NCI-H2171 (cell line): ENCODE data around the gene ZNF425.
"Not testable (repeated sequence)": the region's sequence is repeated elsewhere in the genome, so short reads cannot be mapped to it uniquely, and the experiment has no call there.

Source experiments
- DNase-seq: peaks from one replicate; lab custom pipeline; 2025; lab: John Stamatoyannopoulos, UW

ZNF425 gene, protein sequence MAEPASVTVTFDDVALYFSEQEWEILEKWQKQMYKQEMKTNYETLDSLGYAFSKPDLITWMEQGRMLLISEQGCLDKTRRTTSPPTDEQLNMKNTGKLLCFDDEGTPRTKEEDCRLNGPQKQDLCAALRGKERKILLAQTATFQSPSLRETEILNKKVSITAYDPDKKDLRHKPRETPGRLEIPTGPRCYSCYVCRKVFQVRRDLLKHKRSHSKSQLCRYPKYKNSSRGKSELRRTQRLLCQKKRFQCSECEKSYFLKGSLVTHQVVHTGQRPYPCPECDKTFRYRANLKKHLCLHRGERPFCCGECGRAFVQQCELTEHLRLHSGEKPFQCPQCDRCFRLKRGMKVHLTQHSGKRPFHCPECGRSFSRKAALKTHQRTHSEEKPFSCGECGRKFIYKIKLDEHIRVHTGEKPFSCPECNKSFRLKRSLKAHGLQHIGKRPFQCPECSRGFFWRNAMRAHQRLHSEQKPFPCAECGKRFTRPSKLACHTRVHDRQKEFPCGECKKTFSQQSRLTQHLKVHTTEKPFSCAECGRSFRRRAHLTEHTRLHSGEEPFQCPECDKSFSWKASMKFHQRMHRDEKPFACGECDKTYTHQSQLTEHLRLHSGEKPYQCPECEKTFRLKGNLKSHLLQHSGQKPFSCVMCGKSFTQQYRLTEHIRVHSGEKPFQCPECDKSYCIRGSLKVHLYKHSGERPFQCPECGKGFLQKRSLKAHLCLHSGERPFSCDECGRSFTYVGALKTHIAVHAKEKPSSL

DNA sequence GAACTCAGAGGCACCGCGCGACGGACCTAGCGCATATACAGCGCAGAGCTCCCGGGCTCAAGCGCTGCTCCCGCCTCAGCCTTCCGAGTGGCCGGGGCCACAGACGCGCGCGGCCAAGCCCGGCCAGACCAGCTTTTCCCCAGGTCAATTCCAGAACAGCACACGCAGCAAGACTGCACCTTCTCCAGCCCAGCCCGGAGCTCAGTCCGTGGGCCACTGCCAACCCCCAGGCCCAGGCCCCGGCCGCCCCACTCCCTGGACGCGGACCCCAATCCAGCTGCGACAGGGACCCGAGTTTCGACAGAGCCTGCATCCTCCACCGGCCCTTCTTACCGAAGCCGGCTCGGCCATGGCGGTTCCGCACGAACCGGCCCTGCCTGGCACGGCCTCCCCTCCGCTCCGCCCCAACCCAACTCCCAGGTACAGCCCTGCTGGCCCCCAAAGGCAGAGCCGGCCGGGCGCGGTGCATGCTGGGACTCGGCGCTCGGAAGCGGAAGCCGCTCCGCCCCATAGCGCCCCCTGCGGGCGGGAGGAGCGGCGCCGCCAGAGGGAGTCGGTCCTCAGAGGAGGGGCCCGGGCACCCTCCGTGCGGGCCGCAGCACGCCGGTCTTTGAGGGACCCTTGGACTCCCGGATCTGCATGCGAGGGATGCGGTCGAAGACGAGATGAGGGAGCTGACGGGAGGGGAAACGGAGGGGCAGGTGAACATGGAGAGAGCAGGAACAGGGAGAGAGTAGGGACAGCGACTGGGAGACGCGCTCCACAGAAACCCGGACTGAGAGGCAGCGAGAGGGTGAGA is at the start of gene ZNF425:
ZNF425 (minus strand) TSS at position 462 of the 799 bp plus-strand sequence; CDS start at position 351, 111 bp downstream.
- DNase-seq, result peak; percentile 87

DNA sequence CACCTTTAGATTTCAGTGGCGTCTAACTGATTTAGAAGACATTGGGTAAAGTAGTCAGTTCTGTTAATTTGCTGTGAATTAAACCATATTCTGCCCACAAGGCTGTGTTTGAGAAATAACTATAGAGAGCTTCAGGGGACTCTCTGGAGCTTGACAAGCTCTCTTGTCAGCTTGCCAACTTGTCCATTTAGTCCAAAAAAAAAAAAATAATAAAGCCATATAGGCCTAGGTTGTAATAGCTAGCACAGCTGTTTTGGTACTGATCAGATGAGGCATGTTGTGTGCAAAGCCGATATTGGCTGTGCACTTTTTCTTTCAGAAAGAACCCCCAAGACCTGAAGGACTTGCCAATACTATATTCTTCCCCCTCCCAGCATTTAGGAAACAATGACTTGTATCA is 49.0 kb upstream of the ZNF425 start:
- peak; percentile 71 for DNase-seq

DNA sequence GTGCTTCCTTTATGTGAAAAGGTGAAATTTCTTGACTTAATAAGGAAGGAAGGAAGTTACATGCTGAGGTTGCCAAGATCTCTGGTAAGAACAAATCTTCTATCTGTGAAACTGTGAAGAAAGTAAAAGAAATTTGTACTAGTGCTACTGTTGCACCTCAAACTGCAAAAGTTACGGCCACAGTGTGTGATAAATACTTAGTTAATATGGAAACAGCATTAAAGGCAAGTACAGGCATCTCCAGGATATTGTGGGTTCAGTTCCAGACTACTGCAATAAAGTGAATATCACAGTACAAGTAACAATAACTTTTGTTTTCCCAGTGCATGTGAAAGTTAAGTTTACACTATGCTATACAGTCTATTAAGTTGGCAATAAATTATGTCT is 46.4 kb upstream of the ZNF425 start:
- DNase-seq, result no peak

DNA sequence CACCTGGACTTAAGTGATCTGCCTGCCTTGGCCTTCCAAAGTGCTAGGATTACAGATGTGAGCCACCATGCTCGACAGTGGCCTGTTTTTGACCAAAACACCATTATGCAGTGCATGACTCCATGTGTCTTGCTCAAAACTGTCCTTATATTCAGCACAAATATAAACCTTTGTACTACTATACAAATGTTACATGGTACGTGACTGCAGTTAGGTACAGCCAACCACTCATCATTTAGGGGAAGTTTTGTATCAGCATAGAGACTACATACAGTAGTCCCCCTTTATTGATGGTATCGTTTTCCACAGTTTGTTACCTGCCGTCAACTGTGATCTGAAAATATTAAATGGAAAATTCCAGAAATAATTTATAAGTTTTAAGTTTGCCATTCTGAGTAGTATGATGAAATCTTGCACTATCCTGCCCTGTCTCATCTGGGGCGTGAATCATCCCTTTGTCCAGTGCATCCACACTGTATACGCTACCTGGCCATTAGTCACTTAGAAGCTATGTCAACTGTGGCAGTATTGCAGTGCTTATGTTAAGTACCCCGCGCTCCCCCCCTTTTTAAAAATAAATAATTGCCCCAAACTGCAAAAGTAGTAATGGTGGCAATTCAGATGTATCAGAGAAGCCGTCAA is 45.9 kb upstream of the ZNF425 start:
- no peak for DNase-seq

DNA sequence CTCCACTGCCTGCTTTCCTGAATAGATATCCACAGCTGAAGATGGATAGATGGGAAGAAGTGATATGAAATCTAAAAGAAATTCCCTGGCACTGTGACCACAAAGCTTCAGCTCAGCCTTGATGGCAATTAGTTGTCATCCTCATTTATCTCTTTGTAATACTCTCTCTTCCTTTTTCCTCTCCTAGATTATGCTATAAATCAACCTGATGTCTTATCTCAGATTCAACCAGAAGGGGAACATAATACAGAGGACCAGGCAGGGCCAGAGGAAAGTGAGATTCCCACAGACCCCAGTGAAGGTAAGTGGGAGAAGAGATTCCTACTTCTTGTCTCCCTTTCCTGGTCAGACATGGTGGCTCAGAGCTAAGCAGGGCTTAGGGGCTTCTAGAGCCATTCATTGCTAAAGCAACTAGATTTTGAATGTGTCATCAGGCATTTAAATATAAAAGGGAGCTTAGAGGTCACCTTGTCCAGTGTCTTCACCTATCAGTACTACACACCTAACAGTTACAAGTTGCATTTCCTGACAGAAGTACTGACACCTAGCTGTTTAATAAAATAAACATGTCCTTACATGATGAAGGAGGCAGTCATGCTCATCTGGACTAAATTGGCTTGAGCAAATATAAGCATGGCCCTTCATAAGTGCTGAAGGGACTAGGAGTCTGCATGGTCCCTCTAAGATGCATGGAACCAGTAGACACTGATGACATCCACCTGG is 40.7 kb upstream of the ZNF425 start:
- DNase-seq, result no peak

DNA sequence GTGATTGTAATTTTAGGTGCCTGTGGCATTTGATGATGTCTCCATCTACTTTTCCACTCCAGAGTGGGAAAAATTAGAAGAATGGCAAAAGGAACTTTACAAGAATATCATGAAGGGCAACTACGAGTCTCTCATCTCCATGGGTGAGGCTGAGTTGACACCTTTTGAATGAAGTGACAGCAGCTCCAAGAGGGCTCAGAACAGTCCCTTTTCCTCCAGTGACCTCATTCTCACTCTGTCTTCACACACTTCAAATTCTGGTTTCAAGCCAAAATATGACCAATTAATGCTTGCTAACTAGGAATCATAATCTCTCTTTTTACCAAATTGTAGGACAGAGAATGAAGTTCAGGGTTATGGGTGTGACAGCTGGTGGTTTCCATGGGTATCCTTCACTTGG is 40.0 kb upstream of the ZNF425 start:
- DNase-seq, result no peak

DNA sequence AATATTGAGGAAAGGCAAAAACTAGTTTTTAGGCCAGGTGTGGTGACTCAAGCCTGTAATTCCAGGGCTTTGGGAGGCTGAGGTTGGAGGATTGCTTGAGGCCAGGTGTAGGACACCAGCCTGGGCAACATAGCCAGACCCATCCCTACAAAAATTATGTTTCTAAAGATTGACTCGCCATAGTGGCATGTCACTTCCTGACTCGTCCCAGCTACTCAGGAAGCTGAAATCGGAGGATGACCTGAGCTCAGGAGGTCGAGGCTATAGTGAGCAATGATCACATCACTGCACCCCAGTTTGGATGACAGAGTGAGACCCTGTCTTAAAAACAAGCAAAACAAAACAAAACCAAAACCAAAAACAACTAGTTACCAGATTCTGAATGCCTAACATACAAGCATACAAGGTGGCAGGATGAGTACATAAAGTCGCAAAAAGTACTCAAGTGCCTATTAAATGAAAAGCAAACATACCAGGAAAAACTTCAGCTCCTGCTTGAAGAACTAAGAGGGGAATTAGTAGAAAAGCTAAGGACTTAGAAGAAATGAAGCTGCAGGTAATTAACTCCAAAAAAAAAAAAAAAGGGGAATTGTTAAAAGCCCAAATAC is 35.2 kb upstream of the ZNF425 start:
- DNase-seq, result no peak

DNA sequence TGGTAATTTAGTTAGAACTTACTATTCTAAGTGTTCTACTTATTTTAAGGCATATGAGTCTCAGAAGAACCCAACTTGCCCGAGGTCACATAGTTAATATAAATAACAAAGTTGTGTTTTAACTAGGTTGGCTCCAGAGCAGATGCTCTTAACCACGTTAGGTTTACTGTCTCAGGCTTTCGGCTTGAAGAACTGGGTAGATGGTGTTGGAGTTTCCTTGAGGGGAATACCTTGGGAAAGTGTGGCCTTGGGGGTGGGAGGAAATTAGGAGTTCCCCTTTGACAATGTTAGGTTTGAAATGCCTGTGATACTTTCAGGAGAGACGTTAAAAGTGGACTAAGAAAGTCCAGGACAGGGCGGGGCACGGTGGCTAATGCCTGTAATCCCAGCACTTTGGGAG is 30.8 kb upstream of the ZNF425 start:
- DNase-seq, result no peak

DNA sequence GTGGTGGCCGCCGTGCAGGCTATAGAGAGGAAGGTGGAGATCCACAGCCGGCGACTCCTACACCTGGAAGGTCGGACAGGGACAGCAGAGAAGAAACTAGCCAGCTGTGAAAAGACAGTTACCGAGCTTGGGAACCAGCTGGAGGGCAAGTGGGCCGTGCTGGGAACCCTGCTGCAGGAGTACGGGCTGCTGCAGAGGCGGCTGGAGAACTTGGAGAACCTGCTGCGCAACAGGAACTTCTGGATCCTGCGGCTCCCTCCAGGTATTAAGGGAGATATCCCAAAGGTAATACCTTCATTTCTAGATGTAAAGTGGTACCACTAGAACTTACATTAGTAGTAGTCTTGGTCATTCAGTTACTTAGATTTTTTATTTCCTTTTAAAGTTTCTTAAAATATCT is 27.9 kb upstream of the ZNF425 start:
- no peak for DNase-seq

DNA sequence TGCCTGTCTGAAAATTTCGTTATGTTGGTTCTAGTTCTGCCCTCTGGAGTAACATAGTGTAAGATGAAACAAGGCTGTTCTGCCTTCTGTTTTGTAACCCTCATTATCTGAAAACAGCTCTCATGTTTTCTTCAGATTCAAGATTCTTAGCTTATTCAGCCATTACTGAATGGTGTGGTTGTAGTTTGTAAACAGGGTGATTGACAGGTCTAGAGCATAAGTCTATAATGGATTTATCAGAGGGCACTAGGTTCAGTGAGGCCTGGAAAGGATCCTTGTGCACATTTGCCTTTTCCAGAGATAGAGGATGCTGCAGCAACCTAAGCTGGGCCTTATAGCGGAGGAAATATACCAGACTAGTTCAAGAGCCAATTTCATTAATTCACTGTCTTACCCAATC is 27.2 kb upstream of the ZNF425 start:
- DNase-seq, result no peak

DNA sequence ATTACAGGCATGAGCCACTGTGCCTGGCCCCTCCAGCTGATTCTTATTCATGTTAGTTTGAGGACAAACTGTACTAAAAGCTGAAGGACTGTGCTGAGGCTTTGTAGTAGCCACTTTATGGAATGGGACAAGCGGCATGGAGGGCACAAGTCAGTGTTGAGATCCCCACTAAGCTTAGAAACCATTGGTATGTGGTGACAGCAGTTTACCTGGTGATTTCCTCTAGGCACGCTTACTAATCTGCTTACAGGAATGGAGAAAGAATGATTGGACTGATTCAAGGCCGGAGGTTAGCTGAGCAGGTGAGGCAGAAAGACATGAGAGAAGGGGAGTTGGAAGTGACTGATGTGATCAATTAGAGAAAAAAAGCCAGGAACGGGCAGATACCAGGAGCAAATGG is 24.9 kb upstream of the ZNF425 start:
- DNase-seq, result no peak

DNA sequence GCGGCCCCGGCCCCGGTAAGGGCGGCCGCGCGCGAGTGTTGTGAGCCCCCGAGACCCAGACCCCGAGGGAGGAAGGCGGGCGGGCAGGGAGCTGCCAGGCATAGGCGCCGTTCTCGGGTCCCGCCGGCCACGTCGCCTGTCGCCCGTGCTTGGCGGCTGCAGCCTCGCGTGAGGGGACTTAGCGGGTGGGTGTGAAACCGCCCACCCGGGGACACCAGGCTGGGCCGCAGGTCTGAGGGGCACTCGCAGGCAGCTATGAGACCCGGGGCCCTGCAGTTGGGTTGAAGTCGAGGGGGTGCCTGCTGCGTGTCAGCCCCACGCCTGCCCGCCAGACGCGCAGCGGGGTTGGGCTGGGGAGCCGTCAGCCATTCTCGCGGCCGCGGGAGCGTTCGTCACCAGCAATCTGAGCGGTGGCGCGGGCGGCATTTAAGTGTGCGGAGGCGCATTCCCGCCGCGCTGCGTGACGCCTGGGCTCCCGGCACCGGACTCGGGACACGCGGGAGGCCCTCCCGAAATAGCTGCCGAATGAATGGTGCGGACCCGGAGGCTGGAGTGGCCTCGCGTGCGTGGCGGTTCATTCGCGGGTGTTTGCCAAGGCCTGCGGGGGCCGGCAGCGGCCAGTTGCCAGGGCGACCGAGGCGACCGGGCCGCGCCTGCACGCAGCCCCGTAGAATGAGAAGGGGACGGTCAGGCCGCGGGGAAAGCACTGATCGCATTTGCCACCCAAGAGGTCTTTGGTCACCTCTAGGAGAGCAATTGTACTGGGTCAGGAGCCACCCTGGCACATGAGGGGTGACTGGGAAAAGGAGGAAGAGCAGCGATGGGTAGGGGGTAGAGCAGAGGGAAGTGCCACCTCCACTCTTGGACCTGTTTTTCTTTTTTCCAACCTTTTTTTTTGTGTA is 21.9 kb upstream of the ZNF425 start:
- peak; percentile 46 for DNase-seq

DNA sequence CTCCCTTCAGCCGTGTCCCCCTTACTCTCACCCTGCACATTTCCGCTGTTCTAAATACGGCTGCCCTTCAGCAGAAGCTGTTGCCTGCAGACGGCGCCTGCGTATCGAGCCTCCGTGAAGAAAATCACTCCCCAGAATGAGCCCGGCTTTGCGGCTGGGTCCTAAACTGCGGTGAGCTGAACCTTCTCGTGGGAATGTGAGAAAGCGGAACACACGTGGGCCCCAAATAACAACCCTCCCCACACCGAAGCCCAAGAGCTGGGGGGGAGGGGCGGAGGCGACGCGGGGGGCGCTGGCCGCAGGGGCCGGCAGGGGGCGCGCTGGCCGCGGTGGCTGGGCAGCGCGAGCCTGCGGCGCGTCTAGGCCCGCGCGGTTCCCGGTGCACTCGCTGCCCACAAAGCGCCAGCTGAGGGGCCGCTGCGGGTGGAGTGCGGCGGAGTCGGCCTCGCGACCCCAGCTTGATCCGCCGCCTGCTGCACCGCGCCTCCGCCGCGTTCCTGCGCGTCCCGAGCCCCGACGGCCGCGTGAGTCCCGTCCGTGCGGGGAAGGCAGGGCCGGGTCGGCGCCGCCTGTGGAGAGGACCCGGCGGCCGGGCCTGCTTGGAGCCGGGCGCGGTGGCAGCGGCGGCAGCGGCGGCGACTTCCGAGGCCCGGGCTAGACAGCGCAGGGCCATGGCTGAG is 21.1 kb upstream of the ZNF425 start, which contains the start of gene ZNF398:
ZNF398 (plus strand) TSS at position 382 of the 680 bp plus-strand sequence; CDS start at position 672, 290 bp downstream.
- peak; percentile 80 for DNase-seq

DNA sequence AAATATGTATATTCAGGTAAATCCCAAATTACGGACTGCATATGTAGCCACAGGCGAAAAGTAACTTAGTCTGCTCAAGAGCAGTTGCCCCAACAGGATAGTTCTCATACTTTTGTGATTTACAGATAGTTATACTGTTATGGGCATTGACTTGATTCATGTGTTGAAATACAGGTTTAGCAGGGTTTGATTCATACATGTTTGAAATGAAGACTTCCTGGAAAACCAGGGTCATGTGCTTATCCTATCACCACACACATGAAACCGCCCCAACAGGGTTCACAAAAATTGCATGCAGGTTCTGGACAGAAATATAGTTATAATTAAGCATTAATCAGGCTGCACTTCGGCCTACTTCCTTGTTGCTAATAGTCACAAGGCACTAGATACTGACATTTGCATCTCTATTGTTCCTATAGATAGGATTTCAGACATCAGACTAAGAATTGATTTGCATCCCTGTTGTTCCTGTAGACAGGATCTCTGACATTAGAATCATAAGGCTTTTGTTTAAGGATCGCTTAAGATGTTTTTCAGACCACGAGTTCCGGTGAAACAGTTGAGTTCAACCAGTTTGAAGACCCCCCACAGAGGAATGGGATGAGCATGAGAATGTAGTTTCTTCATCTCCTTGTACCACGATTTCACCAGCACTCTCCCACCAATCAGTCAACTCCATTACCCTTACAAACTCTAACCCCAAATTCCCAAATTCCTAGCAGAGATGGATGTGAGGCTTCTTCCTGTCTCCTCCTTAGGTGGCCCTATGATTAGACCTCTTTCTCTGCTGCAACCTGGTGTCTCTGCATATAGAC is 19.1 kb upstream of the ZNF425 start:
- no peak for DNase-seq

DNA sequence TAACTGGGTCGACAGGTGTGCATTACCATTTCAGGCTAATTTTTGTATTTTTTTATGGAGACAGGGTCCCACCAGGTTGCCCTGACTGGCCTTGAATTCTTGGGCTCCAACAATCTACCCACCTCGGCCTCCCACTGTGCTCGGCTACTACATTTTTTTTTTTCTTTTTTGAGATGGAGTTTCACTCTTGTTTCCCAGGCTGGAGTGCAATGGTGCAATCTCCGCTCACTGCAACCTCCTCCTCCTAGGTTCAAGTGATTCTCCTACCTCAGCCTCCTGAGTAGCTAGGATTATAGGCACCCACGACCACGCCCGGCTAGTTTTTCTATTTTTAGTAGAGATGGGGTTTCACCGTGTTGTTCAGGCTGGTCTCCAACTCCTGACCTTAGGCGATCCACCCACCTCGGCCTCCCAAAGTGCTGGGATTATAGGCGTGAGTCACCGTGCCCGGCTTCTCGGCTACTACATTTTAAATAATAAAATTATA is 18.4 kb upstream of the ZNF425 start:
- not testable (repeated sequence) for DNase-seq

DNA sequence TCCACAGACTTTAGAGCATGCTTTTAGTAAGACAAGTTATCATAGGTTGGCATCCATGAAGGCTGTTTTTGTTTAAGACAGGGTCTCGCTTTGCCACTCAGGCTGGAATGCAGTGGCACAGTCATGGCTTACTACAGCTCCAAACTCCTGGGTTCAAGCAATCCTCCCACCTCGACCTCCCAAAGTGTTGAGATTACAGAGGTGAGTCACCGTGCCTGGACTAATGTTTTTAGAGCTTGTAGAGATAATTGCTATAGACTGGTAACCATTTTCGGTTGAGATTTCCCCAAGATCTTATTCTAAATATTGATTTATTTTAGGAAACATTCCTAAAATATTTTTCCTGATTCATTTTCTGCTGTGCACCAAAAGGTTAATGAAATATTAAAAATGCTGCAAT is 15.8 kb upstream of the ZNF425 start:
- DNase-seq, result no peak

DNA sequence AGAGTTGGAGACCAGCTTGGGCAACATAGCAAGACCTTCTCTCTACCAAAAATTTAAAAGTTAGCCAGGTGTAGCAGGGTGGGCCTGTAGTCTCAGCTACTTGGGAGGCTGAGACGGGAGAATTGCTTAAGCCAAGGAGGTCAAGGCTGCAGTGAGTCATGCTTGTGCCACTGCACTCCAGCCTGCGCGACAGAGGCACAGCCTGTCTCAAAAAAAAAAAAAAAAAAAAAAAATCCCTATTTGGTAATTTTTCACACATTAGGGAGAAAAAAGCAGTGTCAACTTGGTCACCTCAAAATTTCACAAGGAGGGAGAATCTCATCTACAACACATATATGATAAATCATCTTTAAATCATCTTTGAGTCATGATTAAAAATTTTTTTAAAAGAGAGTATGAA is 14.7 kb upstream of the ZNF425 start:
- no peak for DNase-seq

DNA sequence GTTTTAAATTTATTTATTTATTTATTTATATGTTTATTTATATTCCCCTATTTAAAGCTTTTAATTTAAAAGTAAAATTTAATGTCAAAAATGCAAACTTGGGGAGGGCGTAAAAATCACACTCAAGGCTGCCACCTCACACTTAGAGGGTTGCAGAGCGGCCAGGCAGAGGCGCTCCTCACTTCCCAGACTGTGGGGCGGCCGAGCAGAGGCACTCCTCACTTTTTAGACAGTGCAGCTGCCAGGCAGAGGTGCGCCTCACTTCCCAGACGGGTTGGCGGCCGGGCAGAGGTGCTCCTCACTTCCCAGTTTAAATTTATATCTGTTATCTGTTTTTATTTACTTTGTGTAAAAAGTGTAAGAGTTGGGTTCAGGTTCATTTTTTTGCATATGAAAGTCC is 10.0 kb upstream of the ZNF425 start:
- no peak for DNase-seq
